GM21528 (cell line): ENCODE measurements around the gene GSAP.

Experiments
- ATAC-seq: cut with Tn5 transposase; IDR thresholded peaks from one replicate; pipeline ENCODE4 v1.9.1; 2021; ENCODE audit warnings: mild to moderate bottlenecking, moderate library complexity; ENCODE audit not compliant: unreplicated experiment, low FRiP score

GSAP gene

DNA sequence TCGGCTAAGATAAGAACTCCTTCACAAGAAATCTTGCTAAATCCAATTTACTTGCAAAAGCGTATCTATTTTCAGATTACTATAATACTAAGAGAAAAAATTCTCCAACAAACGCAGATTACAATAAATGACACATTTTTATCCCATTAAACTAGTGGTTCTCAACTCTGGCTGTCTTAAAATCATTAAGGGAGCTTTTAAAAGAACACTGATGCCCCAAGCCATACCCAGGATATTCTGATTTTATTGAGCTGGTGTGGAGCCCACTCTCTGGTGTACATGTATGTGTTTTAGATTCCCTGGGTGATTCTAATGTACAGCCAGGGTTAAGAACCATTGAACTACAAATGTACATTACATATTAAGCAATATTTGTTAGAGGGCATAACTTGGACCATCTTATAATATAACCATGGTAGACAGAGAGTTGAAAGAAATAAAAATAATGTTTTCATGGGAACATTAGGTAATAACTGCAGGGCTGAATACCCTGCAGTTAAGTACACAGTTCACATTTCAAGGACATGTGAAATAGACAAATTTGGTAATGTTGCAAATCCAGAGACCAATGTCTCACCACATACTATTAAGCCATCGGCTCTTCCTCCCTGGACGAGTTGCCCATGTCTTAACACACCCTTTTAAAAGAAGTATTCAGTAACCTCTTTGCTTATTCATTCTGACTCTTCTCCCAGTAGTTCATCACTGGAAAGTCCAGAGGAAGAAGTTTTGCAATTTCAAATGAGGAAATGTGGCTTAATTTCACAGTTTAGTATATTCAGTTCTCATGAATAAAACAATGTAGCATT lies 6.2 kb downstream of the GSAP start:
- no peak for ATAC-seq

DNA sequence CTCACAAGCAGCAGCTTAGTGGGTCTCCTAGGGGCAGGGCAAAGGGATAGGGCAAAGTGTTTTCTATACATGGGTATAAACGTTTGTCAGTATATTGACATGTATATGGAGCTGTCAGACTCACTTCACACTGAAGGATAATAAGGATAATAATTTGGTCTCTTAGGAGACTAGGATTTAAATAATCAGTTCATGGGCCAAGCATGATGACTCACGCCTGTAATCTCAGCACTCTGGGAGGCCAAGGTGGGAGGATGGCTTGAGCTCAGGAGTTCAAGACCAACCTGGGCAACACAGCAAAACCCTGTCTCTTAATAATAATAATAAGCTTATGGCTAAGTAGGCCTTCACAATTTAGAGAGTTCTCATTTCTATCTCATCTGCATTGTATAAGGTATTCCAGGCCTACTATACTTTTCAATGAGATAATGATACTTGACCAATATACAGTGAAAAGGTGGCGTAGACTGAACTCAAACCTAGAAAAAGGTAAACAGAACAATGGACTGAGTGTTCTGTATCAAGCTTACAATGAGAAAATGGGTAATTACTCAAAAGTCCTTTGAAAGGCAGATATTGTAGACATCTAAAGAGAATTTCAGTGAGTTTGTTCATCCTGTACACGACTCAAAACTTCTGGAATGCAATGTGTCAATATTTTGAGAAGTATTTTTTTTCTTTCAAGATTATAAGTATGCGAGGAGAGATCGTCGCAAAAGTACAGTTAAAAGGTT lies 7.0 kb downstream of the GSAP start:
- ATAC-seq = no peak

DNA sequence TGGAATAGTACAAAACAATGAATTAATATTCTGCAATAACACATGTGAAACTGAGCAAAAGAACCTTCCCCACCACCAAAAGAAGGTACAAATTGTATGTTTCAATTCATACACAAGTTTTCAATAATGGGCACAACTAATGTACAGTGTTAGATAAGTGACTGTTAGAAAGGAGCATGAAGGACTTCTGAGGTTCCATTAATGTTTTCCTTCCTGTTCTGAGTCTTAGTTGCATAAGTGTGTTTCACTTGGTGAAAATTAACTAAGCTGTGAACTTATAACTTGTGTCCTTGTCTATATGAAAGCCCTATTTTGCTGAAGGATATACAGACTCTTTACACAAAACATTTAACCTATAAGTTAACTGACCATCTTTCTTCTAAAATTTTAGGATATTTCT lies 8.2 kb downstream of the GSAP start:
- ATAC-seq = no peak

DNA sequence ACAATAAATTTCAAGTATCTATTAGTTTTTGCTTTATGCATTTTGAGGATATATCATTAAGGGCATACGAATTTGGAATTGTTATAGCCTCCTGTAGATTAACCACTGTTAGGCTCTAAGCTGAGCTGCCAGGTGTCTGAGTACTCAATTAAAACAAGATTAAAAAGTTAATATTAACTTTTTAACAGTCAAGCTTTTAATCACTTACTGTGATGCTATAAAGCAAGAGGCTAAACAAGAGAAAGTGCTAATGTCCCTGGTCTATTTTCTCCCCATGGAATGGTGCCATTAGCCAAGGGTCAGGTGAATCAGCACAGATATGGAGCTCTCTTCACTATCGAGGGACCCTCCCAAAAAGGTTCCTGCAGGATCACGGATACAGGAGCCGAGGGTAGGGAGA lies 9.7 kb downstream of the GSAP start:
- no peak for ATAC-seq

DNA sequence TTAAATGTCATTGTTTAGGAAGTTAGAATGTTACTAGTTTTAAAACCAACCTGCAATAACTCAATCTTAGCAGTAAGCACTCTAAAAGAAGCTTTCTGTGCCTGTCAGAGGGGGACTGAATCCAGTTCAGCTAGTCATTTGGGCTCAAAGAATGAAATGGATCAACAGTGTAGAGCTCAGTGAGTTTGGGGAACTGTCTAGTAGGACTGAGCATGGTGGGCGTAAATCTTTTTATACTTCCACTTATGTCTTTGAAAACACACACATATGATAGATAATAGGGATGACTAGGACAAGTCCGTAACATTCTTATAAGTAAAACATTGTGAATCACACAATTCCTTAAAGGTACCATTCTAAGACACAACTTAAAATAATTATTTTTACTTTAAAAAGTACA lies 11.5 kb downstream of the GSAP start:
- ATAC-seq = no peak

DNA sequence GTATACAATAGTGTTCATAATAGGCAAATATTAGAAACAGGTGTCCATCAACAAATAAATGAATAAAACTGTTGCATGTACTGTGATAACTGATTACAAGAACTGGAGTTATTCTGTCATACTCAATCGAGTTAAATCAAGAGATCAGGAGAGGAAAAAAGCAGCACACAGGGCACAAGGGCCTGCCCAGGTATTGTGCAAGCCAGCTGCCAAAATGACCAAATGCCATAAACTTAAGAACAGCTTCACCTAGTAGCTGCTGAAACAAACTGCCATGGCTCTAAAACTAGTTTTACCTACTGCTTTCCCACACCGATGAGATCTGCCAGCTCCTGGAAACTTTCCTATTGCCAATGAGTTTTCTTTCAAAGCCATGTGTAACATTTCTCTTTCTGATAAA lies 12.2 kb downstream of the GSAP start:
- no peak for ATAC-seq

DNA sequence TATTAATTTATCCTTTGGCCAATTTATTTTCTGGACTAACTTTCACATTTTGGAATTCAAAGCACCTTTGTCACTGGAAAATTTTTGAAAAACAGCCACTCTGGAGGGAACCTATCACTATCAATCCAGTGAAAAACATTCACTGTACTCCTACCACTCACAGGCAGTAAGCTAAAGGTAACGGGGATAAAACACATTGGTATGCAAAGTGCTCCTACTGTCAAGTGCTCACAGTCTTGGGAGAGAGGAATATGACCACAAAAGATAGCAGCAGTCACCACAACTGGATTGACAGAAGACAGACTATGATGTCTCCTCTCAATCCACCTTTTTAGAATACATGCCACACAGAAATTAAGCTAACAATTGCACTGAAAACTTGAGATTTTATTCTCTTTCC lies 13.3 kb downstream of the GSAP start:
- no peak for ATAC-seq

DNA sequence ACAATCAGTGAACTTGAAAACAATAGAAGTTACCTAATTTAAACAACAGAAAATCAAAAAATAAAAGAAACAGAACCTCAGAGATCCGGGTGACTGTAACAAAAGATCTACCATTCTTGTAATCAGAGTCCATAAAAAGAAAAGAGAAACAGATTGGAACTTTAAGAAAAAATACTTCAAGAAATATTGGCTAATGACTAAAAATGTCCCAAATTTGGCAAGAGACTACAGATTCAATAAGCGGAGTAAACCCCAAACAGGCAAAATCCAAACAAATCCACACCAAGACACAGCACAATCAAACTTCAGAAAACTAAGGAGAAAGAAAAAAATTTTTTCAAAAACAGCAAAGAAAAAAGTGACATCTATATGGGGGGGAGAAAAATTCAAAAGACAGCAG lies 15.1 kb downstream of the GSAP start:
- no peak for ATAC-seq

DNA sequence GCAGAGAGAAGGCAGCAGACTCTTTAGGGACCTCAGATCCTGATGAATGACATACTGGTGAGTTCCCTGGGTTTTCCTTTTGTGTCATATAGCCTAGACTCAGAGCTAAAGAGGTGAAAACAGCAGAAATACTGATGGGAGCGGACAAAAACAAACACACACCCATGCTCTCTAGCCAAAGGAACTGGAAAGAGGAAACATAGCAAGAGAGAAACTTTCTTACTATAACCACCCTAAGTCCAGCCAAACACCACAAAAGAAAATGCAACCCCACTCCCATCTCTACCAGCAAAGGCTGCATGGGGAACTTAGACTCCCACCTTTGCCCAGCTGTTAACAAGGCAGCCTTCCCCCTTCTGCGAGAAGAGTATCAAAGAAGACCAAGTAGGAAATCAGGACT lies 16.3 kb downstream of the GSAP start:
- ATAC-seq = no peak

DNA sequence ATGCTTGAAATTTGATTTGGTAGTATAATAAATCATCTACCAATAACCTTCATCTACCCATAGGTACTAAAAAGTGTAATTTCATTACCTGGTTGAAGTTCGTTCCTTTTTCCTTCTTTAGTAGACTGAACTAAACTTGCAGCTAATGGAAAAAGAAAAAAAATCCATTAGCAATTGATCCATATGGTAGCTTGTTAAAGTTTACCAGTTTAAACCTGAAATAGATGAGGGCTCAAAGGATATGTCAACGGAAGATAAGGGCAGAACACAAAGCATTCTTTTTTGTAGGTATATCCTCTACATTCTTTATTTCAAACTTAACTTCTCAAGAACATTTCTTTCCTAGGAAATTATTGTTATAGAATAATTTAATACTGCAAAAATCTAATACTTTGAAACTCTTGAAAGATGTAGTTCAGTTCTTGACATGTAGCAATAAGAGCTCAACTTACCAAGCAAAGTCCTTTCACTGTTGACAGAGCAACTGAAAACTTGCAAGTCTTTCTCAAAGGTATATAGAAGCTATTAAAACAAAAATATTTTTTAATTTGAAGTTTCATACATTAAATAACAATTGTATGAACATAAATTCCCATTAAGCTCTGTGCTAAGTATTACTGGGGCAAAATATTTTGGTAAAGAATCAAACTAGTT lies 19.1 kb downstream of the GSAP start:
- ATAC-seq = no peak

DNA sequence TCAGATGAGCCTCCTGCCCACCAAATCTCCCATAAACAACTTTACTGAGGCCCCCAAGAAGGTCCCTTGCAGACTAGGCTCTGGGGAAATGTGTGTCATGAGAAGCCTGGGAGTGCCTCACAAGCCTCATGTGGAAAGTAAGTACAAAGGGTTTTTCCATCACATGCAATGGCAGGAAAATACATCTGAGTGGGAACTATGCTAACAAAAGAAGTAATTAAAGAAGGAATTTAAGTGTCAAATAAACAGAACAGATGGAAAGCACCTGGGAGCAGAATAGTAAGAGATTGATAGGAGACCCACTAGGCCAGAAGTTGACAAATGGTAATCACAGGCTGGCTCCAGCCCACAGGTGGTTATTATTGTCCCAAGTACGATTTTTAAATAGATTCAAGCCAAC lies 20.5 kb downstream of the GSAP start:
- ATAC-seq = no peak

DNA sequence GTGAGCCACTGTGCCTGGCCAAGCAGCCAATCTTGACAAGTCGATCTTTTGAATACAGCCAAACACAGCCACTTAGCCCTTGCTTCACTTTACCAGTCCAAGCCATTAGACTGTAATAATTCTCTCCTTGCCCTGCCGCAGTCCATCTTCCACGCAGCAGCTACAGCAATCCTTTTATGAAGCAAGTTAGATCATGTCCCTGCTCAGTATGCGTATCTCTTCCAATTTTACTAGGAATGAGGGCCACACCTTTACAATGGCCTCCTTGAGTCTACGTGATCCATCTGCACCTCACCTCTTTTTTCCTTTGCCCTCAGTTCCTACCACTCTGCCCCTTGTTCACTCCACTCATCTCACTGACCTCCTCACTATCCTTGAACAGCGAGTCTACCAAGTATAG lies 22.2 kb downstream of the GSAP start:
- no peak for ATAC-seq

DNA sequence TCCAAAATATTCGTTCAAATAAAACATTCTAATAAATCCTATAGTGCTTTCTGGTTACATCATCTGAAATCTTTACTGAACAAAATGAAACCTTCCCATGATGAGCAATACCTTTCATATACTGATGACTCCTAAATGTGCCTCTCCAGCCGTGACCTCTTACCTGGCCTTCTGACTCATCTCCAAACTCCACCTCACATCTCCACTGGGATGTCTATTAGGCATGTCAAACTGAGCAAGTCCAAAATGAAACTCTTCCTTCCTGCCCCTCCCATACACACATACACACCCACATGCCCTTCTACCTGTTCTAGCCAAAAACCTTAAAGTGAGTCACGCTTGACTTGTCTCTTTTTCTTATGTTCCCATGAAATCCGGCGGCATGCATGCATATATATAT lies 22.9 kb downstream of the GSAP start:
- peak; percentile 86 for ATAC-seq

DNA sequence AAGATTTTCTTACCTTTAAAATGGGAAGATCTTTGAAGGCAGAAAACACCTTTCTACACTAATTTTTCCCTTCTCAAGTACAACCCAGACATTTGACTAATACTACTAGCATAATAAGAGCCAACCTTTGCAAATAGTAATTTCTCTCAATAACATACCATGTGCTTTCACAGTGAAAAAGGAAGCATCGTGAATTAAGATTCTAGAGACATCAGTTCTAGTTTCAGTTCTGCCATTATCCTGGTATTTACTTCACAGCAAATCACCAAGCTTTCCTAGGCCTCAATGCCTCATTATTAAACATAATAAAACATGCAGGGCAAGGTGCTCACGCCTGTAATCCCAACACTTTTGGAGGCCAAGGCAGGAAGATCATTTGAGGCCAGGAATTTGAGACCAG lies 24.9 kb downstream of the GSAP start:
- ATAC-seq = peak; percentile 53

DNA sequence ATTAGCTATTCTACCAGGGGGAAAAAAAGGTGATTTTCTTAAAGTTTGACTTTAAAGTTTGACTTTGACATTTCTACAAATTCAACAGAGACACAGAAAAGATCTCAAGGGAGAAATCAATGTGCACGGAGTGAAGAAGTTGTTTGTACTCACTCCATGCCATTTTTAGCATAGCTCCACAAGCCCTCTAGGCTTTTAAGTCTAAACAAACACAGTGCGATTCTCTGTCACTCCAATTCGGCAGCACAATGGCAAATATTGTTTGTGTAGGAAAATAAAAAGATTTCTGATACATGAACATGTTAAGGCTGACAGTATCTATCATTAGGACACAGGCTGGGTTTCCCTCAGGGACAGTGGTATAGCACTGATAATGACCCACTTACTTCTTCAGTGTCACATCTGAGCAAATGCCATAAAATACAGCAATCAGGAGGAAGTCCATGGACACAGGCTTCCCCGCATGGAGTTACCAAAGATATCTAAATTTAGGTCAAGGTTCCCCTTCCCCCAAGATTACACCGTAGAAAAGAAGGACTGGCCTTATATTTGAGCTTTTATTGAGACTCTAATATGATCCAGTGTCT lies 28.0 kb downstream of the GSAP start:
- no peak for ATAC-seq

DNA sequence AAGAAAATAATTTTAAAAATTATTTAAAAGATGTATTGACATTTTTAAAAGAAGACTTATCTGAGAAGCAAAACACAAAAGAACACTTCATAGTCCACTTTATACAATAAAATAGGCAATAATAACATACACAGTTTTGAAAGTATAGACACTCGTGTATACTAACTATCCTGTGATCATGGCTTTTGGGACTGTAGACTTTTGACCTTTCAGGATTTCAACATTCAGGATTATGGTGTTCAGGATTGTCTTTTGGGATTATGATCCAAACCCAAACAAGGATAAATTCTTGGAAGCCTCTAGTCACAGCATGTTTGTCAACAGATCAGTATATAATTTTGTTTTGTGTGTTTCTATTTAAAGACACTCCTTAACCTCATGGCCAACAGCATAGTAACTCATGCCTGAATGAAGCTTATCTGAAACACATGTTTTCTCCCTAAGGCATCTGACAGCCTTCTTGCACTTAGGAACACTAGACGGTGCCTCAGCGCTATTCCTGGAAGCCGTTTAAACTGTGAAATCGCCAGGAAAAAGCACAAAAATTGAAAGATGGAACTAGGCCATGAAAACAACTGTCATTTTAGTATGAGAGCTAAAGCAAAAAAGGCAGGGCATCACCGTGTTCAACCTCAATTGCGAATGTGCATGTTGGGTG lies 29.9 kb downstream of the GSAP start:
- ATAC-seq = no peak

DNA sequence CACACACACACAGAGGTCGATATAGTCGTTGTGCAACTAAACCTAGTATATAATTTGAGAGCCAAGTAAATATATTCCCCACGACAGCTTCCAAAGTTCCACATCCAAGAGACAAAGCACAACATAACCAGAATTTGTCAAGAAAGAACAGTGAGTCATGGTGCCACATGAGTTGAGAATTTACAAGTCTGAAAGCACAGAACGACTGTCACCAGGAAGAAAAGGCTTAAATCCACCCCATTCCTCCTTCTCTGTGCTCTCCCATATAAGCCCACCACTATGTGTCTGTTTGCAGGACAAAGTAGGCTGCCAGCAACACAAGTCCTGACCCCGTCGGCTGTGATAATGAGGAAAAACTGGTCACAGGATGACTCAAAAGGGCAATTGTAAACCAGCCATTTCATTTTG lies 32.8 kb downstream of the GSAP start:
- no peak for ATAC-seq

DNA sequence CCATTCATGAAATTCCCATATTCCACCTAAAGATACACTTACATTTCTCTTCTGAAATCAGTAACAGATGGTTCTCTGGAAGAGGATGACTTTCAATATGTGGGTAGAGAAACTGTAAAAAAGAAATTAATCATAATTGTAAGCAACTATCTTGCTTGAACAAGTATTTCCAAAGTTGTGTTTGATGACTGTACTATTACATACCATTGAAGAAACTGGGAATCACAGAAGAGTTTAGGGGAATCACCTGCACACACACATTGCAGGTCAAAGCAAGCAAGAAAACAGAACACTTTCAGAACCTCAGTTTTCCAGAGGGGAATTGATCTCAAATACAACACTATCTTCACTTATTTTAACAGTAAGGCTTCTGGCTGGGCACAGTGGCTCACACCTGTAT lies 33.6 kb downstream of the GSAP start:
- ATAC-seq = no peak

DNA sequence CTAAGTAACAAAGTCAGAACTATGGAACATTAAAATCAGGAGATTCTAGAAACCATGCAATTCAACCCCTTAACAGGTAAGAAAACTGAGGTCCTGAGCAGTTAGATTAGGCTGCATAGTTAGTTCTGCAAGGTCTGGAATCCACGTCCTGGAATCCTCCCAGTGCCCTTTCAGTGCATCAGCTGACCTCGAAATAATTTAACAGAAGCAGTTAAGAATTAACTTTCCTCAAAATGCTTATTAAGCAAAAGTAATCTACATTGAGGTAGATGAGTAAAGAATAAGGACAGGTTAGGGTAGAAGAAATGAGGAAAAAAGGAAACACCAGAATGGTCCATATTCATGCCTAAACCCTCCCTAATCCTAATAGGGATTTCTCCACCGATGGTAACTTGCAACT lies 37.6 kb downstream of the GSAP start:
- ATAC-seq = no peak

DNA sequence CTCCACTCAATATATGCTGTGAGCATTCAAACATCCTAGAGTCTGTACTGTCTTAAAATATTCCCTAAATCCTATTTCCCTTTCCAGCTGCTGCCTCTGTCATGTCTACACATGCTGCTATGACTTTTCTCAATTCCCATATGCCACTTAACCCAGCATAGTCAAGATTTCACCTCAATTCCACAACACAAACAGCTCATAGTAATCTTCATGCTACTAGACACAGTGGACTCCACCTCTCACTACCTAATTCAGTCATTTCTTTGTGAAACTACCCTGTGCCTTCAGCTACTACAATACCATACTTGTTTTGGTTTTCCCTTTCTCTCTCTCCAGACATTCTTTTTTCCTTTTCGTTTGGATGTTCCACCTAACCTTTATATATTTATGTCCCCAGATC lies 45.5 kb downstream of the GSAP start:
- no peak for ATAC-seq

DNA sequence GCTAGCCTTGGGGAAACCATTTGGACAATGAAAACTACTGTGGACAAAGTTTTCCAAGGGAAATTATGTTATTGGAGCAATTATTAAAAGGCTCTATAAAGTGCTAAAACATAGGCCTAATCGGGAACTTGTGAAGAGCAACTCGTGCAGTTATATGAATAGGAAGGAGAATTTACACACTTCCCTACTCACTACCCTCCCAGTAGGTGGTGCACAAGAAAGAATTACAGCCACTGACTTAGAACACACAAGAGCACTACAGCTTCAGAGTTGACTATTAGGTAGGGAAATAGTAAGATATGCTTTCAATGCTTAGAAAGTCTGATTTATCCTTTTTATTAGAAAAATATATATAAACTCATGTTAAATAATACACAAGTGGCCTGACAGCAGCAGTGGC lies 47.2 kb downstream of the GSAP start:
- ATAC-seq = no peak
